Chondrocyte (in vitro differentiated cells): ENCODE results near the gene TMEFF2. TPM values are rescaled to one million over a fixed set of nuclear protein-coding genes. Genes with fewer than 3 reads are reported as not detected.

Source experiments
- DNase-seq: peaks from one replicate; pipeline ENCODE4 v3.0.0; 2021; ENCODE audit warnings: mixed read lengths, low spot score
- H3K27ac Mint-ChIP-seq: one replicate; pipeline ENCODE4 v1.8.0; 2021; ENCODE audit warnings: mild to moderate bottlenecking, moderate library complexity, mixed read lengths; ENCODE audit not compliant: unreplicated experiment
- H3K27me3 Mint-ChIP-seq: 2 replicates; pipeline ENCODE4 v1.8.0; 2021; ENCODE audit warnings: low read depth, mixed read lengths
- H3K36me3 Mint-ChIP-seq: 2 replicates; pipeline ENCODE4 v1.8.0; 2021; ENCODE audit warnings: low read depth, mixed read lengths
- H3K4me1 Mint-ChIP-seq: 2 replicates; pipeline ENCODE4 v1.8.0; 2021; ENCODE audit warnings: low read depth, mild to moderate bottlenecking, mixed read lengths
- H3K4me3 Mint-ChIP-seq: one replicate; pipeline ENCODE4 v1.8.0; 2021; ENCODE audit warnings: mild to moderate bottlenecking, moderate library complexity, mixed read lengths; ENCODE audit not compliant: unreplicated experiment
- H3K9me3 Mint-ChIP-seq: 2 replicates; pipeline ENCODE4 v1.8.0; 2021; ENCODE audit warnings: low read depth, mixed read lengths
- total RNA-seq: library from RNA; stranded (reverse); gene quantifications from 3 replicates; pipeline ENCODE4 v1.2.1, GENCODE V29; 2021
- TF ChIP-seq, protein P1 (sequence below): fragments of 200-600 bp; sonication (generic); IDR thresholded peaks from 2 replicates; pipeline ENCODE4 v1.5.0; 2021; ENCODE audit warnings: antibody characterized with exemption, mild to moderate bottlenecking, moderate library complexity

Gene TMEFF2
- total RNA-seq, 1 donor from 2014 or later = 1.5 TPM

GRCh38 chr2:192153561-192153960 lies 41.2 kb downstream of the TMEFF2 start:
- H3K27ac Mint-ChIP-seq = no peak overlapping the region
- H3K27me3 Mint-ChIP-seq = no peaks in the 10 kb centered on the region
- no peaks in the 10 kb centered on the region for H3K36me3 Mint-ChIP-seq
- H3K4me3 Mint-ChIP-seq = no peak overlapping the region
- no peak for DNase-seq
- TF ChIP-seq, protein P1, sequence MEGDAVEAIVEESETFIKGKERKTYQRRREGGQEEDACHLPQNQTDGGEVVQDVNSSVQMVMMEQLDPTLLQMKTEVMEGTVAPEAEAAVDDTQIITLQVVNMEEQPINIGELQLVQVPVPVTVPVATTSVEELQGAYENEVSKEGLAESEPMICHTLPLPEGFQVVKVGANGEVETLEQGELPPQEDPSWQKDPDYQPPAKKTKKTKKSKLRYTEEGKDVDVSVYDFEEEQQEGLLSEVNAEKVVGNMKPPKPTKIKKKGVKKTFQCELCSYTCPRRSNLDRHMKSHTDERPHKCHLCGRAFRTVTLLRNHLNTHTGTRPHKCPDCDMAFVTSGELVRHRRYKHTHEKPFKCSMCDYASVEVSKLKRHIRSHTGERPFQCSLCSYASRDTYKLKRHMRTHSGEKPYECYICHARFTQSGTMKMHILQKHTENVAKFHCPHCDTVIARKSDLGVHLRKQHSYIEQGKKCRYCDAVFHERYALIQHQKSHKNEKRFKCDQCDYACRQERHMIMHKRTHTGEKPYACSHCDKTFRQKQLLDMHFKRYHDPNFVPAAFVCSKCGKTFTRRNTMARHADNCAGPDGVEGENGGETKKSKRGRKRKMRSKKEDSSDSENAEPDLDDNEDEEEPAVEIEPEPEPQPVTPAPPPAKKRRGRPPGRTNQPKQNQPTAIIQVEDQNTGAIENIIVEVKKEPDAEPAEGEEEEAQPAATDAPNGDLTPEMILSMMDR = no peak
- peaks cover 76% of the 10 kb centered on the region for H3K4me1 Mint-ChIP-seq
- H3K9me3 Mint-ChIP-seq = peaks cover 3% of the 10 kb centered on the region

DNA sequence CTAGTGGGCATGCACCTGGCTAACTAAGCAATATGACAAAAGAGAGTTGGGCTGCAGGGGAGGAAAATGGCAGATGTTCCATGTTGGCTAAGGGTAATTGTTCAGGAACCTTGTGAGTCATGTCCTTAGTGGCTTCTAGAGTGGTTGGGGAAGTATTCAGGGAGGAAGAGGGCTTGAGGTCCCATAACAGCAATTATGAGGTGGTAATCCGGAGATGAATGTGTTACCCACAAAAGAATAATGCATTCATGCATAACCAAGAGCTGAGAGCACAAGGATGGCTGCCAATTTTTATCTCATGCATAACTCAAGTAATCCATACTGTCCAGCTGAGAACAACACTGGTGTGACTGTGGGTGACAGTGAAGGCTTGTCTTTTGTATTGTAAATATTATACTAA lies 42.9 kb downstream of the TMEFF2 start:
- no peaks in the 10 kb centered on the region for H3K27me3 Mint-ChIP-seq
- H3K36me3 Mint-ChIP-seq = no peaks in the 10 kb centered on the region
- H3K4me1 Mint-ChIP-seq = peaks cover 81% of the 10 kb centered on the region
- TF ChIP-seq, protein P1 = no peak
- peaks cover 3% of the 10 kb centered on the region for H3K9me3 Mint-ChIP-seq
- DNase-seq = no peak
- H3K27ac Mint-ChIP-seq = no peak overlapping the region
- no peak overlapping the region for H3K4me3 Mint-ChIP-seq

DNA sequence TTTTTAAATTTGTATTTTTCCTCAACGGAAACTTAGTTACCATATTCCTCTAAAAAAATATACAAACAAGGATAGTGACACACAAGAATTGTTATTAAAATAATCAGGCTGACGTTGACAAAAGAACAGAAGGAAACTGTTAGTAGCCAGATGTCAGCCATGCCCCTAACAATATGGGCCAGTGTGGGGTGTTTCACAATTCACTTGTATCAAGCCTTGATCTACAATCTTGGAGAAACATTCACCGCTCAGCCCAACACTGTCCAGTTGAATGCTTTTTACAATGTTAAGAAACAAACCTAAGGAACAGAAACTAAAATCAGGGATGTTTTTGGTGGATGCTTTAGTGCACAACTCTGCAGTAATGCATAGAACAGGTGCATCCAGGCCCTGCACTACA lies 44.6 kb downstream of the TMEFF2 start:
- TF ChIP-seq, protein P1 = no peak
- peaks cover 80% of the 10 kb centered on the region for H3K4me1 Mint-ChIP-seq
- H3K27me3 Mint-ChIP-seq = no peaks in the 10 kb centered on the region
- no peak for DNase-seq
- H3K4me3 Mint-ChIP-seq = no peak overlapping the region
- H3K27ac Mint-ChIP-seq = no peak overlapping the region
- H3K36me3 Mint-ChIP-seq = no peaks in the 10 kb centered on the region
- H3K9me3 Mint-ChIP-seq = peaks cover 3% of the 10 kb centered on the region

- Mint-ChIP-seq H3K27ac (peak overlapping the region; percentile 93), H3K9me3 (peaks cover 3% of the 10 kb centered on the region), H3K4me3 (peak overlapping the region; percentile 4), H3K27me3 (no peaks in the 10 kb centered on the region), H3K4me1 (peaks cover 73% of the 10 kb centered on the region), H3K36me3 (no peaks in the 10 kb centered on the region)
- TF ChIP-seq, protein P1 = peak; percentile 66
- no peak for DNase-seq
Observed at GRCh38 chr2:192148620-192149321, 46.0 kb downstream of the TMEFF2 start.

- Mint-ChIP-seq H3K4me3 (no peak overlapping the region), H3K4me1 (peaks cover 72% of the 10 kb centered on the region), H3K27ac (peak overlapping the region; percentile 93), H3K27me3 (no peaks in the 10 kb centered on the region), H3K36me3 (no peaks in the 10 kb centered on the region), H3K9me3 (peaks cover 3% of the 10 kb centered on the region)
- no peak for DNase-seq
- TF ChIP-seq, protein P1 = no peak
Observed at GRCh38 chr2:192148241-192148619, 46.5 kb downstream of the TMEFF2 start.
